Stimulated activated CD8-positive, alpha-beta memory T cell treated with anti-CD3 and anti-CD28 coated beads, Interleukin-15, amount 100 ng/mL, for 4 hours (primary cell): ENCODE measurements around the gene USO1.
"Not testable (repeated sequence)": the region's sequence is repeated elsewhere in the genome, so short reads cannot be mapped to it uniquely, and the experiment has no call there.

Experiments
- DNase-seq, 2 donors: peaks; one replicate each; pipeline ENCODE4 v3.0.0-alpha.2; 2020; ENCODE audit warnings: low read depth in 2 of 2

Gene USO1

GRCh38 chr4:75724066-75724866 lies at the start of gene USO1:
TSS of gene USO1 (plus strand) at chr4:75724577. CDS start at chr4:75724820, 243 bp downstream.
- DNase-seq: peak; percentile 98 to 99

- no peak for DNase-seq
Measured at GRCh38 chr4:75675004-75675531, 49.3 kb upstream of the USO1 start.

DNA sequence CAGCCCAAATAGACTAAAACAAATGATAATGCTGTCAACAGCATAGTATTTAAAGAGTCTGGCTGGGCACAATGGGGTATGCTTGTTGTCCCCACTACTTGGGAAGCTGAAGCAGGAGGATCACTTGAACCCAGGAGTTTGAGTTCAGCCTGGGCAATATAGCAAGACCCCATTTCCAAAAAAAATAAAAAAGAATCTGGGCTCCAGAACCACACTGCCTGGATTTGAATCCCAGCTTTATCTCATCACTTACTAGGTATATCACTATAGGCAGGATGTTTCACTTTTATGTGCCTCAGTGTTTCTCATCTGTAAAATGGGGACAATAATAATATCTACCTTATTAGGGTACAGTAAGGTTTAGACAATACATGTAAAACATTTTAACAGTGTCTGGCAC lies 45.9 kb upstream of the USO1 start:
- no peak for DNase-seq

- DNase-seq: no peak
Measured at GRCh38 chr4:75678965-75679364, 45.4 kb upstream of the USO1 start.

DNA sequence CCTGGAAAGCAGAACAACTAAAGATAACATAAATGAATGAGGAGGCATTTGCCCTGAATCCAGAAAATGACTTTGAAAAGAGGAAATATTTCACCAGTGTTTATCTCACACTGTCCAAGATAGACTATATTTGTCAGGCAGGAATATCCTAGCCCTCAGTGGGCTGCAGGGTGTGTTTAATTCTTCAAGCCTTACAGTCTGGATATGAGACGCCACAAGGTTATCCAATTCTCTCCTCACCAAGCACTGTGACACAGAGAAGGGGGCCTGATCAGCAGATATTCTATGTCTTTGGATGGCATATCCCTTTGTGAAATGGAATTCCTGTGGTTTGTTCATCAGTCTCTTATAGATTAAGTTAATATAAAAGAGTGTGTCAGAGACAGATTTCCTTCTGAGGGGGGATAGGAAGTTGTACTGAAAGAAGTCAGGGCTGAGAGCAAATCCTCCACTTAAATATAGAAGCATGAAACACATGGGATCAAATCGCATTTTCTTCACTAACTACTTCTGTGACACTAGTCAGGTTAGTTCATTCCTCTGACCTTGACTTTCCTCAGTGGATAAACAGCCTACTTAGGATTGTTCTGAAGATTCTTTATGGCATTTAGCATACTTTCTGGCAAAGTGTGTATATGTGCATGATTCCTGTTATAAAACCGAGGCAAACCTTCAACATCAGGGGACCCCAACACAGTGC lies 44.4 kb upstream of the USO1 start:
- DNase-seq: no peak

- DNase-seq: no peak
Measured at GRCh38 chr4:75683482-75684155, 40.8 kb upstream of the USO1 start.

DNA sequence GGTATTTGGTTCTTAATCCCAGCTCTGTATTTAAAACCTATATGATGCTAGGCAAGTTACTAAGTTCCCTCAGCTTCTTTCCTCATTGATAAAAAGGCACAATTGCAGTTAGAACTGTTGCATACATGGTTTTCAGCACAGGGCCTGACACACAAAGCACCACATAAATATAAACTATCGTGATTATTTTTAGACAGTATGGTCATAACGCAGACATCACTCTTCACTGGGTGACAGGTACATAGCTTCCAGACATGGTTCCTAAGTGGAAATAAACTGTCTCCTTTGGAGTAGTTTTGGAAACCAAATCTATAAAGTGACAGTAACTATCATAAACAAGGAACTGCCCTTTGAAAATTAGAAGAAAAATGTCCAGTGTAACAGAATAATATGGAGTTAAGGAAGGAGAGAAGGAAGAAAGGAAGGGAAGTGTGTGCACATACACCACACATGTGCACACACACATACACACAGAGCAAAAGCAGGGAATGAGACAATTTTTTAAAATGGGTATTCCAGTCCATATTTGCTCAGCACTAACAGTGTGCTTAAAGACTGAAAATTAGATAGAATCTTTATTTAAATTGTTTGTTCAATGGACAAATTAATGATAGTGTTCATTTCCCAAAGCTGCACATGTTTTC lies 38.7 kb upstream of the USO1 start:
- DNase-seq: no peak

DNA sequence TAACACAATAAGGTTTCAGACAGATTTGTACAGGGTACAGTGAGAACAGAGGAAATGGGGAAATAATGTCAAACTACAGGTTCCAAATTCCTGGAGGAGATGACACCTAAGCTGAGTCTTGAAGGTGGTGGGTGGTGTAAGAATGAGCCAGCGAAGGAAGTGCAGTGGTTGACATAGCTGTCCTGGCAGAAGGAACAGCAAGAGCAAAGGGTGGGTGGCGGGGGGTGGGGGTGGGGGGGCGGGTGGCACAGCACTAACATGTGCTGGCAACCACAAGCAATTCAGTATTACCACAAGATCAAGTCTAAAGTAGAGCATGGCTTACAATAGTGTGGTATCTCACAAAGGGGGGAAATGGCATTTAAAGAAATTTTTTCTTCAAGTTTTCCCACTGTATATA lies 38.0 kb upstream of the USO1 start:
- peak in 1 of 2 donors; percentile 12 for DNase-seq

GRCh38 chr4:75687125-75687524 lies 37.3 kb upstream of the USO1 start:
- DNase-seq: not testable (repeated sequence)

DNA sequence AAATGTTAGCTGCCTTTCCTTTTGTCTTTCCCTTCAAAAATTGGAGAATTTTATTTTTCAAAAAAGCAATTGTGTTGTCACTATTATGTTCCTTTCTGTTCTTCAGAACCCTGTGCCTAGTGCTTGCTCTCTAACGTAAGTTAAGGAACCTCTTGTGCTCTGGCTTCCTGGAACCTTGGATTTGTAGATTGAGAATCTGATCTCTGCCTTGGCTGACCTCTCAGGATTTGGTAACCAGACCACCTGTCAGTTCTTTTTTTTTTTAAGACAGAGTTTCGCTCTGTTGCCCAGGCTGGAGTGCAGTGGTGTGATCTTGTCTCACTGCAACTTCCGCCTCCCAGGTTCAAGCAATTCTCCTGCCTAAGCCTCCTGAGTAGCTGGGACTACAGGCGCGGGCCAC lies 32.3 kb upstream of the USO1 start:
- DNase-seq: not testable (repeated sequence)

DNA sequence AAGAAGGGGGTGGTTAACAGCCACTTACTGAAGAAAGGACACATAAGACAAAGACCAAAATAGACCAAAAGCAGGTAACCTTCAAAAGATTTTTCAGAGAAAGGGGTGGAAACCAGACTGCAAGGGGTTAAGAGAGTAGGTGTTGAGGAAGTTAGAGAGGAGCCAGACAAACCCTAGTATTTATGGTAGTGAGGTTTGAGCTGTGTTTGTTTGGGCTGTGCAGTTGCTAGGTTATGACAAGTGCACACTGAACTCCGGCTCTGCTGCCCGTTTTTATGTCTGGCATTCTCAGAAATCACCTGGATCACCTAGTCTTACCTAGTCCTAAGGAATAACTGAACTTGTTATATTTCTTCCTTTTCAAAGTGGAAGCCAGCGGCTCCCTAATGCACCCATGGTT lies 28.3 kb upstream of the USO1 start:
- DNase-seq: no peak

- no peak for DNase-seq
Measured at GRCh38 chr4:75696581-75696980, 27.8 kb upstream of the USO1 start.

DNA sequence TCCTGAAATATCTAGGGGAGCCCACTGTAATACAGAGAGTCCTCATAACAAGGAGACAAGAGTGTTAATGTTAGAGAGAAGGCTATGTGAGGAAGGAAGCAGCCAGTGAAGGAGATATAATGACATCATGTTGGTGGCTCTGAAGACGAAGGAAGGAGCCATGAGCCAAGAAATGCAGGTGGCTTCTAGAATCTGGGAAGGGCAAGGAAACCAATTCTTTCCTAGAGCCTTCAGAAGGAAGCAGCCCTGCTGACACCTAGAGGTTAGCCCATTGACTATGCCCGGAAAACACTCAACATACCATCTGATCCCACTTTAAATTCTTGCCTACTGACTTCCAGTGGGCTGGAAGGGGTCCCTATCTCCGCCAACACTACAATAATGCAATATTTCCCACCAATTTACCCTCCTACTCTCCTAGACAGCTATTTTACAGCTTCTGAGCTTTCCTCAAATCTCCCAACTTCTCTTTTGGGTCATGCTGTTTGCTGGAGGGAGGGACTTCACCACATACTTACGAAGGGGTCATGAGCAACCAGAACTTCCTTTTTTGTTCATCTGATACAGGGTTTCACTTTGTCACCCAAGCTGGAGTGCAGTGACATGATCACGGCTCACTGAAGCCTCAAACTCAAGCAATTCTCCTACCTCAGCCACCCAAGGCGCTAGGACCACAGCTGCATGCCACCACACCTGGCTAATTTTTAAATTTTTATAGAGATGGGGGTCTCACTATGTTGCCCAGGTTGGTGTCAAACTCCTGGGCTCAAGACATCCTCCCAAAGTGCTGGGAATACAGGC lies 26.0 kb upstream of the USO1 start:
- no peak for DNase-seq

DNA sequence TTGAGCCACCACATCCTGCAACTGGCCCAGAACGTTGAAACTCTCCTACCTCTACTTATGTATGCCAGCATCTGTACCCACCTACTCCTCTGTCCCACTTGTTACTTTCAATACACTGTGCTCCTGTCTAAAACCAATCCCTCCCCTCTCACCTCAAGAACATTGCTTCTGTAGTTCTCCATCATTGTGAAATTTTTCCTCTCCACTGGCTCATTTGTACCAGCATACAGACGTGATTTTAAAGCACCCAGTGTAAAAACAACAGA lies 25.5 kb upstream of the USO1 start:
- DNase-seq: no peak

GRCh38 chr4:75699299-75699698 lies 25.1 kb upstream of the USO1 start:
- DNase-seq: no peak

DNA sequence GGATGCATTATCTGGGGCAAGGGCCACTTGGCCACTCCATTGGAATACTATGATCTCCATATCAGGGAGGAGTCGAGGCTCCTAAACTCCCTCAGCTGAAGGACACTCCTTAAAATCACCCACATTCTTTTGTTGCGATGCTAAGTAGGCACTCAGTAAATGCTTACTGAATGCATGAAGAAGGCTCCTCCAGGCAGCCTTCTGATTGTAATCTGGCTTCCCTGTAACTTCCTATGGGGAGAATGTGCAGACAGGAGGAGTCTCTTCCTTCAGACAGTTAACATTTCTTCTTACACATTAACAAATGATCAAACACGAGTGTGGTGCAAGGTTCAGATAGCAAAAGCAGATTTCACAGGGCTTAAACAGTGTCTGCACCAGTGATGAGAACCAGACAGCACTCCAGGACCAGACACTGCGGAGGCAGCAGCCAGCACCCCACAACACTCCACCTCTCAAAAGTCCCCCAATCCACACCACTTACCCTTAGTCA lies 21.4 kb upstream of the USO1 start:
- no peak for DNase-seq

GRCh38 chr4:75705198-75705977 lies 19.0 kb upstream of the USO1 start:
- no peak for DNase-seq

GRCh38 chr4:75708218-75708691 lies 16.1 kb upstream of the USO1 start:
- peak in 1 of 2 donors; percentile 31 for DNase-seq

- DNase-seq: no peak
Measured at GRCh38 chr4:75710246-75710645, 14.1 kb upstream of the USO1 start.

DNA sequence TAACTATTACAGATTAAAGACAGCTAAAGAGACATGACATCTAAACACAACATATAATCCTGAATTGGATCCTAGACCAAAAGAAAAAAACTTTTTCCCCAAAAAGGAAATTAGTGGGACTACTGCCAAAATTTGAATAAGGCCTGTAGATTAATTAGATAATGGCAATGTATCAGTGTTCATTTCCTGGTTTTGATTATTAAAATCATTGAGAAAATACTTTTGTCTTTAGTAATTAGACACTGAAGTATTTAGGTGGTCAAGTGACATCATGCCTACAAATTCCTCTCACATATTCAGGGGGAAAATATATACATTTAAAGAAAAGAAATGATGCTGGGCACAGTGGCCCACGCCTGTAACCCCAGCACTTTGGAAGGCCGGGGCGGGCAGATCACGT lies 10.4 kb upstream of the USO1 start:
- DNase-seq: no peak
